HepG2 (cell line): ENCODE results near the gene ANKLE1. TPM values are rescaled to one million over a fixed set of nuclear protein-coding genes. Genes with fewer than 3 reads are reported as not detected.

Source experiments
- BCL3 ChIP-seq: sonication (generic); formaldehyde crosslinking; IDR thresholded peaks from 2 replicates; pipeline ENCODE4 v1.5.1; 2020; ENCODE audit warnings: mild to moderate bottlenecking, missing genetic modification reagents, moderate library complexity
- HNF1B ChIP-seq: sonication (generic); formaldehyde crosslinking; IDR thresholded peaks from 2 replicates; pipeline ENCODE4 v1.5.1; 2020; ENCODE audit warnings: mild to moderate bottlenecking, moderate library complexity, missing genetic modification reagents
- HNRNPL ChIP-seq: fragments of 200-400 bp; formaldehyde crosslinking; IDR thresholded peaks from 2 replicates; pipeline ENCODE4 v1.6.1; 2017; ENCODE audit warnings: mild to moderate bottlenecking, low read depth, low read length
- KAT2B ChIP-seq: fragments of 150-350 bp; IDR thresholded peaks from 2 replicates; pipeline ENCODE4 v1.6.1; 2014; ENCODE audit warnings: low read depth, low read length, borderline replicate concordance
- NFYB ChIP-seq: sonication (generic); formaldehyde crosslinking; IDR thresholded peaks from 2 replicates; pipeline ENCODE4 v1.4.0; 2020; ENCODE audit warnings: missing genetic modification reagents
- PHF21A ChIP-seq: sonication (generic); formaldehyde crosslinking; IDR thresholded peaks from 2 replicates; pipeline ENCODE4 v1.5.0; 2020; ENCODE audit warnings: mild to moderate bottlenecking, missing genetic modification reagents
- TMF1 ChIP-seq: sonication (generic); formaldehyde crosslinking; IDR thresholded peaks from 2 replicates; pipeline ENCODE4 v1.8.1; 2022; ENCODE audit warnings: low read depth, missing genetic modification reagents
- ZBED4 ChIP-seq: sonication (generic); formaldehyde crosslinking; IDR thresholded peaks from 2 replicates; pipeline ENCODE4 v1.4.0; 2020; ENCODE audit warnings: missing genetic modification reagents, borderline replicate concordance
- ZNF124 ChIP-seq: sonication (generic); formaldehyde crosslinking; IDR thresholded peaks from 2 replicates; pipeline ENCODE4 v1.4.0; 2020; ENCODE audit warnings: missing genetic modification reagents
- ZNF350 ChIP-seq: sonication (generic); formaldehyde crosslinking; IDR thresholded peaks from 2 replicates; pipeline ENCODE4 v1.4.0; 2020; ENCODE audit warnings: mild to moderate bottlenecking, low read depth, missing genetic modification reagents, borderline replicate concordance
- ZNF512 ChIP-seq: sonication (generic); formaldehyde crosslinking; IDR thresholded peaks from 2 replicates; pipeline ENCODE4 v1.4.0; 2020; ENCODE audit warnings: mild to moderate bottlenecking, missing genetic modification reagents
- ZNF781 ChIP-seq: sonication (generic); formaldehyde crosslinking; IDR thresholded peaks from 2 replicates; pipeline ENCODE4 v1.5.1; 2020; ENCODE audit warnings: borderline replicate concordance, mild to moderate bottlenecking, missing genetic modification reagents; ENCODE audit errors: not compliant biosample characterization
- polyA plus RNA-seq, 8 experiments: library from polyadenylated mRNA; depleted of rRNA in 3 of 8; stranded (reverse) in 7 of 8; unstranded in 1 of 8; fragments of >200 nt; fragmentation: Illumina TruSeq in 4 of 8; extraction: Trizol in 4 of 8; gene quantifications; 2 replicates each; pipeline versions ENCODE4 v1.2.1 to v1.2.3, GENCODE V29; 2011 to 2016; ENCODE audit warnings: low read depth in 4 of 8, missing spikeins in 1 of 8, mixed read lengths in 1 of 8; ENCODE audit not compliant: insufficient read depth in 1 of 8
- total RNA-seq, 5 experiments: library from RNA; depleted of rRNA; stranded (reverse); fragments of >200 nt; fragmentation: Illumina TruSeq; extraction: Trizol; gene quantifications; 2 replicates each; pipeline ENCODE4 v1.2.3, GENCODE V29; 2016; ENCODE audit warnings: low read depth in 1 of 5
- TF ChIP-seq, protein P1 (sequence below): sonication (generic); formaldehyde crosslinking; IDR thresholded peaks from 2 replicates; pipeline ENCODE4 v1.5.1; 2020; ENCODE audit warnings: mild to moderate bottlenecking, missing genetic modification reagents, moderate library complexity

ANKLE1 gene
- total and polyA plus RNA-seq, 2 of the 13 experiments (the other 11 are each of a cell fraction or from before 2014, with no cell fraction given): 0.69 to 1.5 TPM

DNA sequence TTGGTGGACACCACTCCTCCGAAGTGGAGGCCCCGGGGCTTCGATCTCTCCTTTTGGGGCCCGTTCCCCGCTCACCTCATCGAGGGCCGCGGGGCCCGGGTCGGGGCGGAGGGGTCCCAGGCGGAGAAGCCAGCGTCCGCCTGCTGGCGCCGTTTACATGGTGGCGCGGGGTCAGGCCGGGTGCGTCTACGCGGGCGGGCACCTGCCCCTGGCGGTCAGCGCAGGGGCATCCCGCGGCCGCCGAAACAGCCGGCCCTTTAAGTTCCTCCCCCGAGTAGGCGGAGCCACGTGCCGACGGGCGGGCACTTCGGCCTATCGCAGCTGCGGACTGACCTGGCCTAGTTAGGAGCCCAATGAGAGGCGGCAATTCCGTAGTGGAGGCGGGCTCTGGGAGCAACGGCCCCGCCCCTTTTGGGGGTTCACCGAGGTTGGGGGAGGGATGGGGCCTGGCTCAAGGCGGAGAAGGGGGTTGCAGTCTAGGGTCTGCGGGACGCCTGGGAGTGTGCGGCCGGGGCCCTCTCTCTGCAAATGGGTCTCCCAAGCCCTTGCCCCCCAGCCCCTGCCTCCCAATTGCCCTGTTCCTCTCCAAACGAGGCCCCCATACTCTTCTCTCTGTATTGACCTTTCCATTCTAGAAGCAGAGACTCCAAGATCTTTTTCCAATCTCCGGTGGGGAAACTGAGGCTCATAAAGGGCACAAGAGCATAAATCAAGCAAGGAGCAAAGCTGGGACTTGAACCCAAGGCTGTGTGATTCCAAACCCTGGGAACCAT lies 21.7 kb downstream of the ANKLE1 start, which contains the start of gene ABHD8 (continued):
- TF ChIP-seq, protein P1, sequence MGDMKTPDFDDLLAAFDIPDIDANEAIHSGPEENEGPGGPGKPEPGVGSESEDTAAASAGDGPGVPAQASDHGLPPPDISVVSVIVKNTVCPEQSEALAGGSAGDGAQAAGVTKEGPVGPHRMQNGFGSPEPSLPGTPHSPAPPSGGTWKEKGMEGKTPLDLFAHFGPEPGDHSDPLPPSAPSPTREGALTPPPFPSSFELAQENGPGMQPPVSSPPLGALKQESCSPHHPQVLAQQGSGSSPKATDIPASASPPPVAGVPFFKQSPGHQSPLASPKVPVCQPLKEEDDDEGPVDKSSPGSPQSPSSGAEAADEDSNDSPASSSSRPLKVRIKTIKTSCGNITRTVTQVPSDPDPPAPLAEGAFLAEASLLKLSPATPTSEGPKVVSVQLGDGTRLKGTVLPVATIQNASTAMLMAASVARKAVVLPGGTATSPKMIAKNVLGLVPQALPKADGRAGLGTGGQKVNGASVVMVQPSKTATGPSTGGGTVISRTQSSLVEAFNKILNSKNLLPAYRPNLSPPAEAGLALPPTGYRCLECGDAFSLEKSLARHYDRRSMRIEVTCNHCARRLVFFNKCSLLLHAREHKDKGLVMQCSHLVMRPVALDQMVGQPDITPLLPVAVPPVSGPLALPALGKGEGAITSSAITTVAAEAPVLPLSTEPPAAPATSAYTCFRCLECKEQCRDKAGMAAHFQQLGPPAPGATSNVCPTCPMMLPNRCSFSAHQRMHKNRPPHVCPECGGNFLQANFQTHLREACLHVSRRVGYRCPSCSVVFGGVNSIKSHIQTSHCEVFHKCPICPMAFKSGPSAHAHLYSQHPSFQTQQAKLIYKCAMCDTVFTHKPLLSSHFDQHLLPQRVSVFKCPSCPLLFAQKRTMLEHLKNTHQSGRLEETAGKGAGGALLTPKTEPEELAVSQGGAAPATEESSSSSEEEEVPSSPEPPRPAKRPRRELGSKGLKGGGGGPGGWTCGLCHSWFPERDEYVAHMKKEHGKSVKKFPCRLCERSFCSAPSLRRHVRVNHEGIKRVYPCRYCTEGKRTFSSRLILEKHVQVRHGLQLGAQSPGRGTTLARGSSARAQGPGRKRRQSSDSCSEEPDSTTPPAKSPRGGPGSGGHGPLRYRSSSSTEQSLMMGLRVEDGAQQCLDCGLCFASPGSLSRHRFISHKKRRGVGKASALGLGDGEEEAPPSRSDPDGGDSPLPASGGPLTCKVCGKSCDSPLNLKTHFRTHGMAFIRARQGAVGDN (CRISPR knock-in tag): peak; percentile 82
- no peak for TF ChIP-seq BCL3 (CRISPR knock-in tag)
- TF ChIP-seq ZBED4 (CRISPR knock-in tag): no peak; the same call in 1 of the 2 replicates
- TF ChIP-seq ZNF512 (CRISPR knock-in tag): no peak
- no peak for TF ChIP-seq KAT2B
- no peak; the same call in 1 of the 2 replicates for TF ChIP-seq ZNF350 (CRISPR knock-in tag)
- no peak for TF ChIP-seq HNF1B (CRISPR knock-in tag)
- TF ChIP-seq PHF21A (CRISPR knock-in tag): 0 out of 2 replicates have a peak, but pooled peaks have one; percentile 41
- no peak for TF ChIP-seq ZNF124 (CRISPR knock-in tag)
- TF ChIP-seq NFYB (CRISPR knock-in tag): peak; percentile 91
- TF ChIP-seq HNRNPL: peak; percentile 77
- TF ChIP-seq ZNF781: peak; percentile 15
- TF ChIP-seq TMF1 (CRISPR knock-in tag): no peak
